Liver (tissue), 9 donors: ENCODE data around the gene FRG2C. TPM values are rescaled to one million over a fixed set of nuclear protein-coding genes. Genes with fewer than 3 reads are reported as not detected.
"Not testable (repeated sequence)": the region's sequence is repeated elsewhere in the genome, so short reads cannot be mapped to it uniquely, and the experiment has no call there.

Experiments
- DNase-seq: peaks from one replicate; pipeline ENCODE4 v3.0.0-alpha.2; 2017; ENCODE audit warnings: low spot score
- H3K27ac ChIP-seq, 2 donors: one replicate each; pipeline ENCODE4 v1.7.0; 2013; ENCODE audit warnings: inconsistent platforms in 2 of 2, low read length in 2 of 2, control low read depth in 1 of 2, low read depth in 1 of 2, mild to moderate bottlenecking in 1 of 2
- H3K27me3 ChIP-seq, 4 donors: one replicate each; pipeline versions ENCODE4 v1.6.1 to v1.7.0; 2013; ENCODE audit warnings: low read length in 3 of 4, inconsistent platforms in 1 of 4, mild to moderate bottlenecking in 1 of 4, moderate library complexity in 1 of 4; ENCODE audit not compliant: control insufficient read depth in 4 of 4, insufficient read depth in 4 of 4
- H3K36me3 ChIP-seq, 4 donors: one replicate each; pipeline versions ENCODE4 v1.6.1 to v1.7.0; 2013; ENCODE audit warnings: low read length in 3 of 4, mild to moderate bottlenecking in 3 of 4, low read depth in 1 of 4, moderate library complexity in 1 of 4; ENCODE audit not compliant: control insufficient read depth in 4 of 4, insufficient read depth in 3 of 4
- H3K4me1 ChIP-seq, 4 donors: one replicate each; pipeline versions ENCODE4 v1.6.1 to v1.7.0; 2013; ENCODE audit warnings: low read length in 3 of 4, mild to moderate bottlenecking in 3 of 4, moderate library complexity in 1 of 4; ENCODE audit not compliant: control insufficient read depth in 4 of 4, insufficient read depth in 4 of 4
- H3K4me3 ChIP-seq, 3 donors: one replicate each; pipeline versions ENCODE4 v1.6.1 to v1.7.0; 2013; ENCODE audit warnings: low read length in 3 of 3, control low read depth in 1 of 3, low read depth in 1 of 3, mild to moderate bottlenecking in 1 of 3
- H3K9ac ChIP-seq, 2 donors: one replicate each; pipeline ENCODE4 v1.7.0; 2013; ENCODE audit warnings: low read length in 2 of 2, mild to moderate bottlenecking in 2 of 2, moderate library complexity in 2 of 2, control low read depth in 1 of 2, low read depth in 1 of 2
- H3K9me3 ChIP-seq, 4 donors: one replicate each; pipeline versions ENCODE4 v1.6.1 to v1.7.0; 2013; ENCODE audit warnings: low read length in 3 of 4; ENCODE audit not compliant: control insufficient read depth in 4 of 4
- HNF4A ChIP-seq, 2 donors: conservative IDR thresholded peaks; 2 replicates each; pipeline ENCODE4 v1.6.1; 2016; ENCODE audit warnings: antibody characterized with exemption in 2 of 2, mild to moderate bottlenecking in 2 of 2
- WGBS: extraction: QIAGEN DNeasy Blood & Tissue Kit; methylation state at CpG from one replicate; pipeline ENCODE4 v1.1.7; 2013; 5-methylcytosine and 5-hydroxymethylcytosine counted together
- polyA plus RNA-seq, 2 donors: library from polyadenylated mRNA; stranded (reverse) in 1 of 2; unstranded in 1 of 2; fragments of 200-250 nt in 1 of 2; fragments of >200 nt in 1 of 2; fragmentation: Nextera tagmentation in 1 of 2; extraction: Ambion mirVana in 1 of 2; gene quantifications; one replicate each; pipeline versions ENCODE4 v1.2.1 to v1.2.3, GENCODE V29; 2013 to 2015
- total RNA-seq, 2 donors: library from RNA; depleted of rRNA; stranded (reverse); fragments of >200 nt; gene quantifications; one replicate each; pipeline ENCODE4 v1.2.3, GENCODE V29; 2014
- donor health status: healthy.
- donor health status: healthy.
- donor health status: healthy.
- donor health status: healthy.
- donor health status: healthy.

The FRG2C gene
- total and polyA plus RNA-seq, 4 donors, result not detected

GRCh38 chr3:75658411-75659107 lies 5.6 kb upstream of the FRG2C start:
- H3K36me3 ChIP-seq, DNase-seq, H3K4me1 ChIP-seq, H3K9me3 ChIP-seq, H3K27ac ChIP-seq, H3K9ac ChIP-seq, H3K27me3 ChIP-seq: not testable (repeated sequence)
- peak overlapping the region in 1 of 3 donors; percentile 42 for H3K4me3 ChIP-seq
- TF ChIP-seq HNF4A (conservative IDR thresholded peaks at IDR 0.05), result peak; percentile 25 to 33
- 4% methylated on average over 42 of the region's 42 CpGs for WGBS

GRCh38 chr3:75659108-75659433 lies 5.1 kb upstream of the FRG2C start:
- H3K27me3 ChIP-seq, H3K36me3 ChIP-seq, H3K9ac ChIP-seq, H3K27ac ChIP-seq, DNase-seq, H3K9me3 ChIP-seq, H3K4me1 ChIP-seq: not testable (repeated sequence)
- peak overlapping the region in 1 of 3 donors; percentile 42 for H3K4me3 ChIP-seq

DNA sequence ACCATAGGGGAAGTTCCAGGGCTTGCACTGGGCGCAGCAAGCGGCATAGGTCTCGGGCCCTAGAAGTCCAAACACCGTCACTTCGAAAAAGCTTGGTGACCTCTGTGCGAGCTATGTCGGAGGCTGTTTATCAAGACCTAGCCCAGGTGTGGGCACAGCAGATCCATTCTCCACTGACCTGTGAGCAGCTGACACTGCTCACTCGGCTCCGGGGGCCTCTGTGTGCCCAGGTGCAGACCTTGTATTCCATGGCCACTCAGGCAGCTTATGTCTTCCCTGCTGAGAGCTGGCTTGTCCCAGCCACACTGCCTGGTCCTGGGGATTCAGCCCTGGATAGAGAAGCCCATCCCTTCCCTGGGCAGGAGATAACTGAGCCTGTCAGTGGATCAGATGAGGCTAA lies 1.5 kb downstream of the FRG2C start:
- 66% methylated on average over 9 of the region's 9 CpGs for WGBS
- peaks cover 0 to 15% (median 8%) of the 10 kb centered on the region in 4 donors for H3K4me1 ChIP-seq
- not testable (repeated sequence) for H3K27me3 ChIP-seq, H3K9me3 ChIP-seq, H3K9ac ChIP-seq, DNase-seq, H3K36me3 ChIP-seq, H3K4me3 ChIP-seq, H3K27ac ChIP-seq

- H3K9ac ChIP-seq, H3K27ac ChIP-seq, H3K36me3 ChIP-seq, DNase-seq, H3K27me3 ChIP-seq, H3K9me3 ChIP-seq: not testable (repeated sequence)
- Histone ChIP-seq H3K4me1 (peaks cover 0 to 15% (median 9%) of the 10 kb centered on the region in 4 donors), H3K4me3 (peak overlapping the region in 1 of 3 donors; percentile 9)
- 27% methylated on average over 46 of the region's 46 CpGs for WGBS
Measured at GRCh38 chr3:75667757-75668701, 3.9 kb downstream of the FRG2C start.

DNA sequence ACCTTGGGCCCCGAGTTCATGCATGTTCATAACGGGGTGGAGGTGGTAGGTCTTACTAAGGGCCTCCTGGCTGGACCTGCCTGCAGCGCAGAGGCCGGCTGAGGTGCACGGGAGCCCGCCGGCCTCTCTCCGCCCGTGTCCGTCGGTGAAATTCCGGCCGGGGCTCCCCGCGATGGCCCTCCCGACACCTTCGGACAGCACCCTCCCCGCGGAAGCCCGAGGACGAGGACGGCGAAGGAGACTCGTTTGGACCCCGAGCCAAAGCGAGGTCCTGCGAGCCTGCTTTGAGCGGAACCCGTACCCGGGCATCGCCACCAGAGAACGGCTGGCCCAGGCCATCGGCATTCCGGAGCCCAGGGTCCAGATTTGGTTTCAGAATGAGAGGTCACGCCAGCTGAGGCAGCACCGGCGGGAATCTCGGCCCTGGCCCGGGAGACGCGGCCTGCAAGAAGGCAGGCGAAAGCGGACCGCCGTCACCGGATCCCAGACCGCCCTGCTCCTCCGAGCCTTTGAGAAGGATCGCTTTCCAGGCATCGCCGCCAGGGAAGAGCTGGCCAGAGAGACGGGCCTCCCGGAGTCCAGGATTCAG lies 4.7 kb downstream of the FRG2C start:
- H3K36me3 ChIP-seq, H3K9me3 ChIP-seq, DNase-seq, H3K9ac ChIP-seq, H3K27ac ChIP-seq, H3K27me3 ChIP-seq: not testable (repeated sequence)
- WGBS, result 48% methylated on average over 53 of the region's 53 CpGs
- Histone ChIP-seq H3K4me3 (peak overlapping the region in 2 of 3 donors; percentile 30 to 44), H3K4me1 (peaks cover 0 to 15% (median 9%) of the 10 kb centered on the region in 4 donors)

DNA sequence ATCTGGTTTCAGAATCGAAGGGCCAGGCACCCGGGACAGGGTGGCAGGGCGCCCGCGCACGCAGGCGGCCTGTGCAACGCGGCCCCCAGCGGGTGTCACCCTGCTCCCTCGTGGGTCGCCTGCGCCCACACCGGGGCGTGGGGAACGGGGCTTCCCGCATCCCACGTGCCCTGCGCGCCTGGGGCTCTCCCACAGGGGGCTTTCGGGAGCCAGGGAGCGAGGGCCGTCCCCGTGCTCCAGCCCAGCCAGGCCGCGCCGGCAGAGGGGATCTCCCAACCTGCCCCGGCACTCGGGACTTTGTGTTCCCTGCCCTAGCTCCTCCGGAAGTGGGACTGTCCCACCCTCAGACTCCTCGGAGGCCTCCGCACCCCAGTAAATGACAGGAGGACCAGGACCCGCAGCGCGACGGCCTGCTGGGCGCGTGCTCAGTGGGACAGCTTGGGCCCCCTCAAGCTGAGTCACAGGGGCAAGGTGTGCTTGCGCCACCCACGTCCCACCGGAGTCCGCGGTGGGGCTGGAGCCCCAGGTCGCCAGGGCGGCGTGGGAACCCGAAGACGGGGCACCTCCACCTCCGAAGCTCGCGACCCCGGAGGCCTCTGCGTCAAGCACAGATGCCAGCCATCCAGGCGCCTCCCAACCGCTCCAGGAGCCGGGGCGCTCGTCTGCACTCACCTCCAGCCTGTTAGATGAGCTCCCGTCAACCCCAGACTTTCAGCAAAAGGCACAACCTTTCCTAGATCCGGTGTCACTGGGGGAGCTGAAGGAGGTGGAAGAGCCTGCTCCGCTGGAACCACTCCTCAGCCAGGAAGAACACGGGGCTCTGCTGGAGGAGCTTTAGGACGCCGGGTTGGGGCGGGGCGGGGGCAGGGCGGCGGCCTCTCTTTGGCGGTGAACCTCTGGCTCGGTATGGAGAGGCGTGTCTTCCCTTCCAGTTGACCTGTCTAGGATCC lies 5.5 kb downstream of the FRG2C start:
- not testable (repeated sequence) for H3K36me3 ChIP-seq, DNase-seq, H3K27ac ChIP-seq, H3K27me3 ChIP-seq, H3K9me3 ChIP-seq, H3K9ac ChIP-seq
- Histone ChIP-seq H3K4me3 (peak overlapping the region in 2 of 3 donors; percentile 30 to 44), H3K4me1 (peaks cover 0 to 15% (median 9%) of the 10 kb centered on the region in 4 donors)
- 31% methylated on average over 71 of the region's 71 CpGs for WGBS

DNA sequence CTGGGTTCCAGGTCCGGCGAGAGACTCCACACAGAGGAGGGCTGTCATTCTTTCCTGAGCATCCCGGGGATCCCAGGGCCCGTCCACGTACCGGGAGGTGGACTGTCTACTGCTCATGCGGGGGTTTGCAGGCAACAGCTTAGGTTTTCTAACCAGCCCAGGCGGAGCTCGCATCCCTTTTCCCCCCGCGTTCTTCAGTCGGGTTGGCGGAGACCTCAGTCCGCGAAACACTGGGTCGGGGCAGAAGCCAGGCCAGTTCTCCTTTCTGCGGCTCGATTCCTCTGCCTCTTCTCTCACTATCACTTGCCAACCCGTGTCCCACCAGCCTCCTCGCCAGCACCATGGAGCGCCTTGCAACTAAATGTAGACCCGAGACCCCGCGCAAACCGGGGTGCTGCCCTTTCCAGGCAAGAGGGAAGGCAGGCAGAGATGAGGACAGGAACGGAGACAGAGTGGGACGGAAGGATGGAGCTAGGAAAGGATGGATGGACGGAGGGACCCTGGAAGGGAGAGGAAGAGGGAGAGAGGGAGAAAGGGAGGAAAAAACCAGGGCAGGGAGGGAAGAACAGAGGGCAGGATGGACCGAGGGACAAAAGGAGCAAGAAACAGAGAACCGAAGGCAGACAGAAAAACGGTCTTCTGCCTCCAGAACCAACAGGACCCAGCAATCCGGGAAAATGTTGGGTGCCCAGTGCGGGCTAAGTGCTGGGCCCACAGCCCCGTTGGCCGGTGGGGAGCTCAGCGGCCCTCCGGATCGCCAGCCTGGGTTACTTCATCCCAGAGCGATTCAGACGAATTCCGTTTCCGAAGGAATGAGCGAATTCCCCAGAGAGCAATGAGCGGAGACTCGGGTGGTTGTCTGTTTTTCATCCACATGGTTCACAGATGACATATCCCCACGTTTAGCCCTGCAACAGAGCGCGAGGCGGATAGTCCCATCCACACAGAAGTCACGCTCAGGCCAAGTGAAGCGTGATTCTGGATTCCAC lies 6.5 kb downstream of the FRG2C start:
- H3K4me1 ChIP-seq, result peaks cover 0 to 15% (median 9%) of the 10 kb centered on the region in 4 donors
- H3K9me3 ChIP-seq, H3K9ac ChIP-seq, H3K27me3 ChIP-seq, DNase-seq, H3K36me3 ChIP-seq, H3K27ac ChIP-seq: not testable (repeated sequence)
- peak overlapping the region in 1 of 3 donors; percentile 30 for H3K4me3 ChIP-seq
- 15% methylated on average over 51 of the region's 51 CpGs for WGBS
